HK-2 (cell line): ENCODE measurements around the gene CCDC70.
"Not testable (repeated sequence)": the region's sequence is repeated elsewhere in the genome, so short reads cannot be mapped to it uniquely, and the experiment has no call there.

Source experiments
- DNase-seq: peaks from one replicate; pipeline ENCODE4 v3.0.0-alpha.2; 2018; ENCODE audit not compliant: unreplicated experiment

Gene CCDC70

GRCh38 chr13:51861723-51862300 is at the start of gene CCDC70:
Gene CCDC70, plus strand, starts transcription at chr13:51861969. Its CDS starts 3,443 bp downstream, at chr13:51865412.
- DNase-seq = no peak

GRCh38 chr13:51814071-51814470 is 47.7 kb upstream of the CCDC70 start:
- DNase-seq = no peak

- peak; percentile 49 for DNase-seq
Observed at GRCh38 chr13:51814825-51815650, 46.7 kb upstream of the CCDC70 start.

- no peak for DNase-seq
Observed at GRCh38 chr13:51815848-51816247, 45.9 kb upstream of the CCDC70 start.

- DNase-seq = no peak
Observed at GRCh38 chr13:51816604-51817249, 45.0 kb upstream of the CCDC70 start.

- DNase-seq = no peak
Observed at GRCh38 chr13:51817717-51818116, 44.1 kb upstream of the CCDC70 start.

- no peak for DNase-seq
Observed at GRCh38 chr13:51818276-51818675, 43.5 kb upstream of the CCDC70 start.

GRCh38 chr13:51818781-51819511 is 42.8 kb upstream of the CCDC70 start:
- no peak for DNase-seq

GRCh38 chr13:51819544-51819943 is 42.2 kb upstream of the CCDC70 start:
- no peak for DNase-seq

GRCh38 chr13:51820016-51820597 is 41.7 kb upstream of the CCDC70 start:
- no peak for DNase-seq

- DNase-seq = no peak
Observed at GRCh38 chr13:51821606-51822005, 40.2 kb upstream of the CCDC70 start.

GRCh38 chr13:51822106-51822815 is 39.5 kb upstream of the CCDC70 start:
- DNase-seq = no peak

GRCh38 chr13:51823359-51823758 is 38.4 kb upstream of the CCDC70 start:
- DNase-seq = no peak

GRCh38 chr13:51823863-51824262 is 37.9 kb upstream of the CCDC70 start:
- DNase-seq = no peak

- DNase-seq = not testable (repeated sequence)
Observed at GRCh38 chr13:51824712-51825111, 37.1 kb upstream of the CCDC70 start.

GRCh38 chr13:51825165-51825592 is 36.6 kb upstream of the CCDC70 start:
- no peak for DNase-seq

GRCh38 chr13:51825681-51826254 is 36.0 kb upstream of the CCDC70 start:
- DNase-seq = no peak

- DNase-seq = no peak
Observed at GRCh38 chr13:51826606-51827005, 35.2 kb upstream of the CCDC70 start.

GRCh38 chr13:51827254-51827653 is 34.5 kb upstream of the CCDC70 start:
- DNase-seq = no peak

GRCh38 chr13:51828730-51829567 is 32.8 kb upstream of the CCDC70 start:
- no peak for DNase-seq
